Activated CD4-positive, alpha-beta memory T cell treated with anti-CD3 and anti-CD28 coated beads, Interleukin-2, amount 10 ng/mL, durations not matched to agents 7 days and 5 days (primary cell): Measurements from ENCODE around the gene TOX2. TPM values are rescaled to one million over a fixed set of nuclear protein-coding genes. Genes with fewer than 3 reads are reported as not detected.

Experiments used
- CTCF ChIA-PET: fragments of 350-600 bp; sonication (Branson Sonifier 250); formaldehyde crosslinking; loops from one replicate; lab custom pipeline; 2021; ENCODE audit warnings: antibody characterized with exemption, inconsistent platforms; lab: Charles Lee
- POLR2A ChIA-PET: fragments of 350-600 bp; sonication (Branson Sonifier 250); formaldehyde crosslinking; loops from one replicate; lab custom pipeline; 2021; ENCODE audit warnings: antibody characterized with exemption; lab: Charles Lee
- DNase-seq: peaks from one replicate; pipeline ENCODE4 v3.0.0-alpha.2; 2020
- H3K27ac Mint-ChIP-seq: one replicate; pipeline ENCODE4 v1.8.0; 2021; ENCODE audit warnings: mild to moderate bottlenecking, mixed read lengths
- H3K27me3 Mint-ChIP-seq: one replicate; pipeline ENCODE4 v1.8.0; 2021; ENCODE audit warnings: mixed read lengths
- H3K36me3 Mint-ChIP-seq: one replicate; pipeline ENCODE4 v1.8.0; 2021; ENCODE audit warnings: low read depth, mixed read lengths
- H3K4me1 Mint-ChIP-seq: one replicate; pipeline ENCODE4 v1.8.0; 2021; ENCODE audit warnings: mixed read lengths
- H3K4me3 Mint-ChIP-seq: one replicate; pipeline ENCODE4 v1.8.0; 2021; ENCODE audit warnings: mild to moderate bottlenecking, mixed read lengths
- H3K9me3 Mint-ChIP-seq: one replicate; pipeline ENCODE4 v1.8.0; 2021; ENCODE audit warnings: mixed read lengths
- total RNA-seq, 2 experiments: library from RNA; stranded (reverse); gene quantifications; one replicate each; pipeline ENCODE4 v1.2.3, GENCODE V29; 2021

The TOX2 gene
- total RNA-seq, 2 experiments from 2014 or later = 4.4 to 4.6 TPM

DNA sequence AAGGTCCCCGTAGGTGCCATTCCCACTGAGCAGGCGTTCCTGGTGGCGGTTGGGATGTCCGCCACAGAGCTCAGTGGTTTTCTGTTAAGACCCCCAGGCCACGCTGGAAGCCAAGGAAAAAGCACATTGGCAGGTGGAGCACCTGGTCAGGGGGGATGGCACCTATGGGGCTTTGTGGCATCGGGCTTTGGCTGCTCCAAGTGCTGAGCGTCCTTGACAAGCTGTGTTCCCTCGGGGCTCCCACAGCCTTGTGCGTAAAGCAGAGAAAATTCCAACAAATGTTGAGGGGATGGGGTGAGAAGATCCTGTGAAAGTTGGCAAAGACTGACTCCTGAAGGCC, 137.0 kb downstream of the TOX2 start:
- Mint-ChIP-seq H3K36me3 (no peaks in the 10 kb centered on the region), H3K4me3 (no peak overlapping the region), H3K4me1 (no peaks in the 10 kb centered on the region), H3K27ac (no peak overlapping the region), H3K27me3 (peaks cover 26% of the 10 kb centered on the region), H3K9me3 (no peaks in the 10 kb centered on the region)
- ChIA-PET CTCF (interaction anchor here (0.6 kb wide), 1 partner anchor 533 kb away, joined by 3 read pairs; no protein-coding TSS in a partner anchor), POLR2A (no interaction called here)
- no peak for DNase-seq

DNA sequence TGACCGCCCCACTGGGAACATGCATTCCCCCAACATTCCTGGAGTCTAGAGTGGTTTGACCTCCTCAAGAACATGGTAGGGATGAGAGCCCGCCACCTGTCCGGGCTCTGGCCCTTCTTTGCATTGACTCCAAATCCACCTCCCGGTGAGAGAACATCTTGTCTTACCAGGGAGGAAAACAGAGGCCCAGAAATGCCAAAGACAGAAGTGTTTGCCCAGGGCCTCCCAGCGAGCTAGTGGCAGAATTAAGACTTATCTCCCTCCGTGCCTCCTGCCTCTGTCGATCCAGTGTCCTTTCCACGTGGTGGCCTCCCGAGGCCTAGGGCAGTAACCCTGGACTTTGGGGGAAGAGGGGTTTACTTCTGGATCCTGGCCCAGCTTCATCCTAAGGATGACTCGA, 137.5 kb downstream of the TOX2 start:
- Mint-ChIP-seq H3K4me3 (no peak overlapping the region), H3K27me3 (peaks cover 25% of the 10 kb centered on the region), H3K36me3 (no peaks in the 10 kb centered on the region), H3K27ac (no peak overlapping the region), H3K4me1 (no peaks in the 10 kb centered on the region), H3K9me3 (peaks cover 1% of the 10 kb centered on the region)
- peak; percentile 7 for DNase-seq
- ChIA-PET CTCF (no interaction called here), POLR2A (no interaction called here)

DNA sequence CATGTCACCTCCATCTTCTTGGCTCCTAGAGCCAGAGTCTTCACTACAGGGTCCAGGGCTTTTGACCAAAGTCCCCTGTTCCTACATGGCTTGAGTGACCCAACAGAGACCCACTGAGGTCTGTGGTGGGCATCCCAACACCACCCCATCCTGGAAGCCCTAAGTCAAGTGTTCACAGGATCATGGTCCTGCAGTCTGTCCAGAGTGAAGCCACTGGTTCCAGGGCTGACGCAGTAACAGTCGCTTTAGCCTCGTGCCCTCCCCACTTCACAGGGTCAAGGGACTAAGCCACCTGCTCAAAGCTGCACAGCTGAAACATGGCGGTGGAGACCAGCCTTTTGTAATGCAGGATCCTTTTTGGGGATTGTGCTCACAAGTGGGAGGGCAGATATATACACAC, 138.4 kb downstream of the TOX2 start:
- no peak overlapping the region for H3K4me3 Mint-ChIP-seq
- peaks cover 4% of the 10 kb centered on the region for H3K9me3 Mint-ChIP-seq
- H3K36me3 Mint-ChIP-seq = no peaks in the 10 kb centered on the region
- H3K27me3 Mint-ChIP-seq = peaks cover 27% of the 10 kb centered on the region
- H3K27ac Mint-ChIP-seq = no peak overlapping the region
- H3K4me1 Mint-ChIP-seq = no peaks in the 10 kb centered on the region
- peak; percentile 9 for DNase-seq
- ChIA-PET CTCF (no interaction called here), POLR2A (no interaction called here)

DNA sequence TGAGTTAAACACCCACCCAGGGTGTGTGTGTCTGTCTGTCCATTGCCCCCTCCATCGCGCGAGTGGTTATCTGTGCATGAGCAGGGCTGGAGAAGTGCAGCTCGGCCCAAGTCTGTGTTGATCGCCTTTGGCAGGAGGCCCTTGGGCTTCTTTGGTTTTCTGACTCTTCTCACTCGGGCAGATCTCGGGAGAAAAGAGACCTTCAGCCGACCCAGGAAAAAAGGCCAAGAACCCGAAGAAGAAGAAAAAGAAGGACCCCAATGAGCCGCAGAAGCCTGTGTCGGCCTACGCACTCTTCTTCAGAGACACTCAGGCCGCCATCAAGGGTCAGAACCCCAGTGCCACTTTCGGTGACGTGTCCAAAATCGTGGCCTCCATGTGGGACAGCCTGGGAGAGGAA, 139.5 kb downstream of the TOX2 start:
- POLR2A ChIA-PET = no interaction called here
- H3K27me3 Mint-ChIP-seq = peaks cover 37% of the 10 kb centered on the region
- peaks cover 8% of the 10 kb centered on the region for H3K36me3 Mint-ChIP-seq
- H3K4me3 Mint-ChIP-seq = no peak overlapping the region
- no peak overlapping the region for H3K27ac Mint-ChIP-seq
- H3K4me1 Mint-ChIP-seq = no peaks in the 10 kb centered on the region
- peaks cover 4% of the 10 kb centered on the region for H3K9me3 Mint-ChIP-seq
- DNase-seq = no peak
- CTCF ChIA-PET = no interaction called here

DNA sequence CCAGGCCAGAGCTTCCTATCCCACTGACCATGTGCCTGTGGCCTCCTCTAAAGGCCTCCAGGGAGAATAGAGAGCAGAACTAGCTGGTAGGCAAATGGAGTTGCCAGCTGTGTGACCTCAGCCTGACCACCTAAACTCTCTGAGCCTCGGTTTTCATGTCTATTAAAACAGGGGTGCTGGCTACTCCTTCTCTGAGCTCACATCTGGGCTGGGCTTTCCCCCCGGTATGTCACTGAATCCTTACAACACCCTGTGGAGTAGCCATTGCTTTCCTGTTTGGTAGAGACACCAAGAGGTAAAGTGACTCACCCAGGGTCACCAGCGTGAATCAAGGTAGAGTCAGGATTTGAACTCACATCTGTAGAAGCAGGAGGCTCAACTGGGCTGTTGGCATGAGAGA, 140.2 kb downstream of the TOX2 start:
- Mint-ChIP-seq H3K4me3 (no peak overlapping the region), H3K36me3 (peaks cover 8% of the 10 kb centered on the region), H3K27me3 (peaks cover 39% of the 10 kb centered on the region), H3K4me1 (no peaks in the 10 kb centered on the region), H3K27ac (no peak overlapping the region), H3K9me3 (peaks cover 4% of the 10 kb centered on the region)
- POLR2A ChIA-PET = no interaction called here
- CTCF ChIA-PET = no interaction called here
- peak; percentile 13 for DNase-seq

DNA sequence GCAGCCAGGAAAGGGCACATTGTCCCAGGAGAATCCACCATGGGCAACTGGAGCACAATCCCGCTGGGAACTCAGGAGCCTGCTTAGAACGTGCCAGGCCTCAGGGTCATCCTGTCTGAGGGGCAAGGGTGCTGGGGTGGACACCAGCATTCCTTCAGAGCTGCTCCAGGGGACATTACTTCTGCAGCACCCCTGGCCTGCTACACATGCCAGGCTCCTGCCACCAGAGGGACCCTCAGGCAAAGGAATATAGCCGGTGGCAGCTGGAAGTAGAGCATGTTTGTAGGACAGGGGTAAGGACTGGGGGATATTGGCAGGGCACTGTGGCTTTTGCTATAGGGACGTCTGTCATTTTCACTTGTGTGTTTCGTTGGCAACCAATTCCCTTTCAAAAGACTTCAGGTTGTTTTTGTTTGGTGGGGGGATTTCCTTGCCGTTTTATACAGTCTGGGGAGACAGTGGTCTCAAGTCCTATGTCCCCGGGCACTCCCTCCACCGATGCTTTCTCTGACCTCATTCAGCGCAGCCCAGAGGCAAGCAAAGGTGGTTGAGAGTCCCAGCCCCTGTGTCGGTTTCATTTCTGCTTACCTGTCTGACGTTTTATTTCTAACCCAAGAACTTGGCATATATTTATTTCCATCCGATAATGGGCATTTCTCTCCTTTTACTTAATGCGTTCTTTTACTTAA, 141.5 kb downstream of the TOX2 start:
- Mint-ChIP-seq H3K27me3 (peaks cover 43% of the 10 kb centered on the region), H3K4me1 (no peaks in the 10 kb centered on the region), H3K9me3 (peaks cover 4% of the 10 kb centered on the region), H3K27ac (no peak overlapping the region), H3K36me3 (peaks cover 8% of the 10 kb centered on the region), H3K4me3 (no peak overlapping the region)
- ChIA-PET CTCF (interaction anchor here (1.8 kb wide), 1 partner anchor 306 kb away, joined by 4 read pairs; no protein-coding TSS in a partner anchor), POLR2A (interaction anchor here (1.0 kb wide), 1 partner anchor 25 kb away, joined by 3 read pairs; no protein-coding TSS in a partner anchor)
- DNase-seq = peak; percentile 40

DNA sequence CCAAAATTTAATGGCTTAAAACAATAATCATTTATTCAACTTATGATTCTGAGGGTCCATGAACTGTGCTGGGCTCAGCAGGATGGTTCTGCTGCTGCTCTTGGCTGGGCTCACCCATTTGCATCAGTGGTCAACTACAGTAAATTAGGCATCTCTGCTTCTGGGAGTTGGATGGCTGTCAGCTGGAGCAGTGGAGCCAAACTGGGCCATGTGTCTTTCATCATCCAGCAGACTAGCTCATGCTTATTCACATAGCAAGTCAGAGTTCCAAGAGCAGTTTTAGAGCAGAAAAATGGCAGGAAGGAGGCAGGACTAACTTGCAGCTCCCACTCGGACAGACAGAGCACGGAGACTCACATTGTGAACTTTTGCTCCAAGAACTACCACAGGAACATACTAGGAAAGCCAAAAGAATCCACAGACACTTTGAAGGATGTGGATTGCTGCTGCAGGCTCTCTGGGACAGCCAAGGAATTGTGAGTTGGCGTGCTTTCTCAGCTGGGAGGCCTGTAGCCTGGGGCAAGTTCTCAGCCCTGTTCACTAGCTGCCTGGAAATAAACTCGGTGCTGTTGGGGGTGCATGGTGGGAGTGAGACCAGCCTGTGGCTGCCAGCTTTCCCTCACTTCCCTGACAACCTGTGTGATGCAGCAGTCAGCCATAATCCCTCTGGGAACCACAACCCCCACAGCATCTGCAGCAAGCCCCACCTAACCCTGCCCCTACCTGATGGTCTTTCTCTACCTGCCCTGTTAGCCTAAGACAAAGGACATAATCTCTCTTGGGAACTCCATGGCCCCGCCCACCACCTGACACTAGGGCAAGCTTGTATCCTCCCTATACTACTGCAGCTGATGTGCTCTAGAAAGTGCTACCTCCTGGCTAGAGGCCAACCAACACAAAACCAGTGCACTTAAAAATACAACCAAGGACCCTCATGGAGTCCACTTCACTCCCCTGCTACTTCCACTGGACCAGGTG, 143.3 kb downstream of the TOX2 start:
- ChIA-PET POLR2A (interaction anchor here (1.0 kb wide), 1 partner anchor 15 kb away, joined by 3 read pairs; no protein-coding TSS in a partner anchor), CTCF (interaction anchor here (0.6 to 1.8 kb wide), 4 partner anchors 11 to 308 kb away, joined by 3 to 4 read pairs (median 4); no protein-coding TSS in a partner anchor)
- Mint-ChIP-seq H3K27ac (no peak overlapping the region), H3K4me3 (no peak overlapping the region), H3K4me1 (no peaks in the 10 kb centered on the region), H3K9me3 (peaks cover 4% of the 10 kb centered on the region), H3K27me3 (peaks cover 57% of the 10 kb centered on the region), H3K36me3 (peaks cover 8% of the 10 kb centered on the region)
- DNase-seq = no peak

DNA sequence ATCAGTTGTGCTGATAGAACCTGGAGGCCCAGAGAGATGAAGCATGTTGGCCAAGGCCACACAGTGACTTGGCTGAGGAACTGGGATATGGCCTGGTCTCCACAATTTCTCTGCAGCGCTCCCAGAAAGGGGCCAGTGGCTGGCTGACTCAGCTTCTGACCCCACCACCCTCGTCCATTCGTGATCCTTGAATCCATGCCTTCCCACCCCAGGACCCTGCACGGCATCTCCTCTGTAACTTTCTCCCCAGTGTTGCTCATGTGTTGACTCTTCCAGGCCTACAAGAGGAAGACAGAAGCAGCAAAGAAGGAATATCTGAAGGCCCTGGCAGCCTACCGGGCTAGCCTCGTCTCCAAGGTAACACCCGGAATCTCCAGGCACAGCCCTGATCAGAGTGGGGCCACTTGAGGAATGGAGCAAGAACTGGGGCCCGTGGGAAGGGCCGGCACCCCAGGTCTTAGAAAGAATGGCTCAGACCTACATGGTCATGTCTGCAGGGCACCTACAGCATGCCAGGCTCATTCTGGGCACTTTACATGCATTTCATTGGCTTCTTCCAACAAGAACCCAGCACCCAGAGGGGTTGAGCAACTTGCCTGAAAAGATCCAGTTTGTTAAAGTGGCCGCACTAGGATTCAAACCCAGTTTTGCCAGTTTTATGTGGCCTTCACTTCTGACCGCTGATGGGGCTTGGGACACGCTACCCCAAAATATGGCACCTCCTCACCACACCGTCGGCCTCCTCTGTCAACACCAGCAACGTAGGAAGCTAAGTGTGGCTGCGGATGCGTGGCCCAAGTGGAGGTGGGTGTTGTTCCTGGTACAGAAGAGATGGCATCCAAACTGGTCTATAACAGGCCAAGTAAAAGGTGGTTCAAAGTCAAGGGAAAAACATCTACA, 150.1 kb downstream of the TOX2 start:
- Mint-ChIP-seq H3K9me3 (no peaks in the 10 kb centered on the region), H3K27ac (no peak overlapping the region), H3K27me3 (peaks cover 61% of the 10 kb centered on the region), H3K4me1 (peaks cover 21% of the 10 kb centered on the region), H3K4me3 (no peak overlapping the region), H3K36me3 (no peaks in the 10 kb centered on the region)
- CTCF ChIA-PET = no interaction called here
- DNase-seq = no peak
- POLR2A ChIA-PET = no interaction called here

DNA sequence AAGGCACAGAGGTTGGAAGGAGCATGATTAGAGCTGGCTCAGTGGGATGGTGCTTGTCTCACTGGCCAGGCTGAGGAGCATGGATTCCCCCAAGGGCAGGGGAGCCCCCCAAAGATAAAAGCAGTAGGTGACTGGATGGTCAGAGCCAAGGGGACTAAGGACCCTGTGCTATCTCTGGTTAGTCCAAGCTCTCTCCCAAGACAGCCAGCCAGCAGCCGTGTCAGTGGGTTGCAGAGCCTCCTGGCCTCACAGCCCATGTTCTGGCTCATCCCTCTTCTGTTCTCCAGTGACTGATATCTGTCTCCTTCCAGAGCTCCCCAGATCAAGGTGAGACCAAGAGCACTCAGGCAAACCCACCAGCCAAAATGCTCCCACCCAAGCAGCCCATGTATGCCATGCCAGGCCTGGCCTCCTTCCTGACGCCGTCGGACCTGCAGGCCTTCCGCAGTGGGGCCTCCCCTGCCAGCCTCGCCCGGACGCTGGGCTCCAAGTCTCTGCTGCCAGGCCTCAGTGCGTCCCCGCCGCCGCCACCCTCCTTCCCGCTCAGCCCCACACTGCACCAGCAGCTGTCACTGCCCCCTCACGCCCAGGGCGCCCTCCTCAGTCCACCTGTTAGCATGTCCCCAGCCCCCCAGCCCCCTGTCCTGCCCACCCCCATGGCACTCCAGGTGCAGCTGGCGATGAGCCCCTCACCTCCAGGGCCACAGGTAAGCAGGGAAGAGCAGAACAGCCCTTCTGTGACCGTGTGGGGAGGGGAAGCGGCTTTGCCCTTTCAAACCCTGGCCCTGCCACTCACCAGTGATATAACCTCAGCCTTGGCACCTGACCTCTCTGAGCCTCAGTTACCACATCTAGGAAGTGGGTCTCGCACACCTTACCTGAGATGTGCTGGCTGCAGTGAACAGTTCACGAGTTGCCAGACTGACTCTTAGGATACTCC, 151.0 kb downstream of the TOX2 start:
- H3K4me1 Mint-ChIP-seq = peaks cover 30% of the 10 kb centered on the region
- CTCF ChIA-PET = no interaction called here

DNA sequence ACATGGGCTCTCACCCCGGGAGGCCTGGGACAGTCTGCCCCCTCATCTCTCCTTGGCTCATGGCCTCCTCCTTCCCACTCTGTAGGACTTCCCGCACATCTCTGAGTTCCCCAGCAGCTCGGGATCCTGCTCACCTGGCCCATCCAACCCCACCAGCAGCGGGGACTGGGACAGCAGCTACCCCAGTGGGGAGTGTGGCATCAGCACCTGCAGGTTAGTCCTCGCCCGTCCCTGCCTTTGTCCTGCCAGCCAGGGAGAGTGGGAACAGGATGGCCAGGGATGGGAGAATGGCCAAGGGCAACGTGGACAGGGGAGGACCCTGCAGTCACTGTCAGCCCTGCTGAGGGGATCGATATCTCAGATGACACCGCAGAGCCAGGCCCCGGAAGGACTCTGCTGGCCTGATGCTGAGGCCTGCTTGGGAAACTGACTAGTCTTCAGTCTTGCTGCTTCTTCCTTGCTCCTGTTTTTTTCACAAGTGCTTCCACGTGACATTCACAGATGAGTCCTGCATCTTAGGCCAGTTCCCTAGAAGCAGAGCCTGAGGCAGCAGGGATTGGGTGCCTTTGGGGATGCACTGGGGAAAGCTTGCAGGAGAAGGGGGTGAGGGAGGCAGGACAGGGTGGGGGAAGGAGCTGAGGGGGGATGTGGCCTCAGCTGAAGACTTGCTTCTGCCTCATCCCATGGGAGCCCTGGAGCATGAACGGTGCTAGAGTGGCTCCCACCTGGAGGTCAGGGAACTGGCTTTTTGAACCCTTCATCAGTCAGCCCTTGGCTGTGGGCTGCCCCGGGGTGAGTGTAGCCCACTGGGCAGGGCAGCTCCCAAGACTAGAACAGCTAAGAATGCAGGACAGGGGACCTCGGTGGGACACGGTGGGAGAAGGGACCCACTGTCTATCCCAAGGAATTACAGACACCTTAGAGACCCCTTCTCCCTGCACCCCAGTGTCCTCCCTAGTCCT, 152.3 kb downstream of the TOX2 start:
- peaks cover 40% of the 10 kb centered on the region for H3K4me1 Mint-ChIP-seq
- no peaks in the 10 kb centered on the region for H3K36me3 Mint-ChIP-seq
- no peak overlapping the region for H3K4me3 Mint-ChIP-seq
- no peaks in the 10 kb centered on the region for H3K9me3 Mint-ChIP-seq
- POLR2A ChIA-PET = no interaction called here
- no peak for DNase-seq
- H3K27ac Mint-ChIP-seq = no peak overlapping the region
- CTCF ChIA-PET = no interaction called here
- peaks cover 53% of the 10 kb centered on the region for H3K27me3 Mint-ChIP-seq

More for the DNA sequence above, 151.0 kb downstream of the TOX2 start:
- no peak overlapping the region for H3K27ac Mint-ChIP-seq
- H3K9me3 Mint-ChIP-seq = no peaks in the 10 kb centered on the region
- H3K36me3 Mint-ChIP-seq = no peaks in the 10 kb centered on the region
- no peak overlapping the region for H3K4me3 Mint-ChIP-seq
- H3K27me3 Mint-ChIP-seq = peaks cover 58% of the 10 kb centered on the region
- POLR2A ChIA-PET = no interaction called here
- DNase-seq = no peak

DNA sequence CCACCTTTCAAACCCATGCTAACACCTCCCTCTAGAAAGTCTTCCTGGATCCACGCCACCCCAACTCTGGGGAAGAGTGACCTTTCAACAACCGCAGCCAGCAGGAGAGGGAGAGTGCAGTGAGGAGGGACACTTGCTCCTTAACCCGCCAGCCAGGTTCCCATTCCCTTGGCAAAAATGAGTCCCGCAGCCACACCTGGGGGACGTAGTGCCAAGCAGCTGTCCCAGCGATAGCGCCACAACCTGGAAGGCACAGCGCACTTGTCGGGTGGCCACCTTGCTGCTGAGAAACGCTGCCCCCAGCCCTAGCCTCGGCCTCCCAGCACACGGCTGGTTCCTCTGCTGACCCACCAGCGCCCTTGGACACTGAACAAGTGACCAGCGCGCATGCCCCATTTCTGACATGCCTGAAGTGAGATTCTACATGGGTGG, 153.0 kb downstream of the TOX2 start:
- DNase-seq = no peak
- Mint-ChIP-seq H3K36me3 (no peaks in the 10 kb centered on the region), H3K27ac (no peak overlapping the region), H3K4me1 (peaks cover 41% of the 10 kb centered on the region), H3K9me3 (no peaks in the 10 kb centered on the region), H3K27me3 (peaks cover 52% of the 10 kb centered on the region), H3K4me3 (no peak overlapping the region)
- ChIA-PET POLR2A (no interaction called here), CTCF (no interaction called here)
